HG03521 (cell line): ENCODE results near the gene LIPE.

ENCODE experiments used
- ATAC-seq: cut with Tn5 transposase; IDR thresholded peaks from one replicate; pipeline ENCODE4 v1.9.1; 2021; ENCODE audit warnings: mild to moderate bottlenecking, moderate library complexity; ENCODE audit not compliant: unreplicated experiment

The LIPE gene

DNA sequence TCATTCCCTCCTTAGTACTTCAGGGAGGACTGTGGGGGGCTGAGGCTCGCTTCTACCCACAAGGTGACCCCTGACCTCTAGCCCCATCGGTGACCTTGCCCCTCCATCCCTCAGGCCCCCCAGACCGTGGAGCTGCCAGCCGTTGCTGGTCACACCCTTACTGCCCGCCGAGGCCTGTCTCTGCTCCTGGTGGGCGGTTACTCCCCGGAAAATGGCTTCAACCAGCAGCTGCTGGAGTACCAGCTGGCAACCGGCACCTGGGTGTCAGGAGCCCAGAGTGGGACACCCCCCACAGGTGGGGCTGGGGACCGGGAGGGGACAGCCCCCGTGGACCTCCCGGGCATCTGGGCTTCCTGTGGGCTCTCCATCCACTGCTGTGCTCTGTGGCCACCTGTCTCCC is 69.9 kb downstream of the LIPE start:
- no peak for ATAC-seq

DNA sequence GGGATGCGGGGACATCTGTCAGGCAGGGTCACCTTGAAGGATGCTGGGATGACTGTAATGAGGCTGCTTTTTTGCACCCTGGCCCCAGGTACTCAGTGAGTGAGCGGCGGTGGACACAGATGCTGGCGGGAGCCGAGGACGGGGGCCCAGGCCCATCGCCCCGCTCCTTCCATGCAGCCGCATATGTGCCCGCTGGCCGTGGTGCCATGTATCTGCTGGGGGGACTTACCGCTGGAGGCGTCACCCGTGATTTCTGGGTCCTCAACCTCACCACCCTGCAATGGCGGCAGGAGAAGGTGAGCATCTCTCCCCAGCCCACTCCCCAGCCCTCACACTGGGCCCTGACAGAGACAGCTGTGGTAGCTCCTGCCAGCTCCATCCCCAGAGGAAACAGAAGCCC is 70.5 kb downstream of the LIPE start:
- ATAC-seq, result no peak

DNA sequence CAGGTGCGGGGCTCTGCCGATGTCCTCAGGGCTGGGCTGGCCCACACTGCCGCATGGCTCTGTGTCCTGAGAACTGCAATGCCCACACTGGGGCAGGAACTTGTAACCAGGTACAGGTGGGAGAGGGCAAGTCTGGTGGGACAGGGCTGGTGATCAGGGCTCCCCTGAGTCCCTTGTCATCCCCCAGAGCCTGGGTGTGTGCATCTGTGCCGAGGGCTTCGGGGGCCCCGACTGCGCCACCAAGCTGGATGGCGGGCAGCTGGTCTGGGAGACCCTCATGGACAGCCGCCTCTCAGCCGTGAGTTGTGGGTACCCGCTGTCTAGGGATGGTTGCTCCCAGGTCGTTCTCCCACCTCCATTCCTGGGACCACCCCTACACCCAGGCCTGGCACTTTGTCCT is 71.3 kb downstream of the LIPE start:
- no peak for ATAC-seq

DNA sequence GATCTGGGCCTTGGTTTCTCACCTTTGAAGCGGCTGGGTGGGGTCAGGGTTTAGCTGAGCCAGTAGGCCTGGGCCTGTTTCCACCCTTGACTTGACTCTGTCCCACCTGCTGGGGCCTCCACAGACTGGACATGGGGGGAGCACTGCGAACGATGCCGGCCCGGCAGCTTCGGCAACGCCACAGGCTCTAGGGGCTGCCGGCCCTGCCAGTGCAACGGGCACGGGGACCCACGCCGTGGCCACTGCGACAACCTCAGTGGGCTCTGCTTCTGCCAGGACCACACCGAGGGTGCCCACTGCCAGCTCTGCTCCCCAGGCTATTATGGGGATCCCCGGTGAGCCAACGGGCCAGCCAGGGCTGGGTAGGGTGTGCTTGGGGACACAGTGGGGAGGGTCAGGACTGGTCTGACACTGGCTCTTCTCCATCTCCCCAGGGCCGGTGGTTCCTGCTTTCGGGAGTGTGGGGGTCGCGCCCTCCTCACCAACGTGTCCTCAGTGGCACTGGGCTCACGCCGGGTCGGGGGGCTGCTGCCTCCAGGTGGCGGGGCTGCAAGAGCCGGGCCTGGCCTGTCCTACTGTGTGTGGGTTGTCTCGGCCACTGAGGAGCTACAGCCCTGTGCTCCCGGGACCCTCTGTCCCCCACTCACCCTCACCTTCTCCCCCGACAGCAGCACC is 73.7 kb downstream of the LIPE start:
- no peak for ATAC-seq

DNA sequence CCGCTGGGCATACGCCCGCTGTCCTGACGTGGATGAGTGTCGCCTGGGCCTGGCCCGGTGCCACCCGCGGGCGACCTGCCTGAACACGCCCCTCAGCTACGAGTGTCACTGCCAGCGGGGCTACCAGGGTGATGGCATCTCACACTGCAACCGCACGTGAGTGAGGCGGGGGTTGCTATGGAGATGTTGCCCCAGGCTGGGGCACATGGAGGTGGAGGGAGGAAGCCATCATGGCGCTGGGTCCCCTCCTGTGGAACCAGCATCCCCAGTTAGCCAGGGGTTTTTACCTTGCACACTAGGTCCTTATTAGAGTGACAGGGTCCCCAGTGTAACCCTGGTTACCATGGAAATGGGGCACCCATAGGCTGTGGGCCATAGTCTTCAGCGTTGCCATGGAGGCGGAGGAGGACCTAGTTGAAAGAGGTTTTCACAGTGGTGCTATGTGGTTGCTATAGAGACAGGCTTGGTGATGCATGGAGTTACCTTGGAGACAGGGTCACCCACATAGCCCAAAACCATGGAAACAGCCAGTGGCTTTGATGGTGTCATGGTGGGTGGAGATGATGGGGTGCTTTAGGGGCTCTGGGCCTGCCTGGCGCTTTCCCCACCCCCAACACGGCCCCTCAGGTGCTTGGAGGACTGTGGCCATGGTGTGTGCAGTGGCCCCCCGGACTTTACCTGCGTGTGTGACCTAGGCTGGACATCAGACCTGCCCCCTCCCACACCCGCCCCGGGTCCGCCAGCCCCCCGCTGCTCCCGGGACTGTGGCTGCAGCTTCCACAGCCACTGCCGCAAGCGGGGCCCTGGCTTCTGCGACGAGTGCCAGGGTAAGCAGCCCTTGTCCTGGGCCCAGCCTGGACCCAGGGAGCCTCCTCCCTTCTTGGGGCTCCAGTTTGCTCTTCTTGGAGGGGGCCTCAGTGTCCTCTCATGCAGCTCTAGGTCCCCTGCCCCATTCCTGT is 74.6 kb downstream of the LIPE start:
- ATAC-seq, result no peak
